ENCODE data around the gene COL4A6. TPM values are rescaled to one million over a fixed set of nuclear protein-coding genes. Genes with fewer than 3 reads are reported as not detected.
A peak's percentile ranks its signal among the peaks of the same experiment; 100 is the strongest.

COL4A6 gene
- total and polyA plus RNA-seq, 2 experiments from 2014 or later = 40.1 to 95.2 TPM

- TF ChIP-seq CTCF (IDR thresholded peaks at IDR 0.05; ENCODE audit: low read depth, low read length) = no peak
- Histone ChIP-seq H3K27ac (no peak overlapping the region), H3K4me3 (no peak overlapping the region), H3K36me3 (no peaks in the 10 kb centered on the region), H3K27me3 (no peaks in the 10 kb centered on the region), H3K4me1 (ENCODE audit: low read depth) (no peaks in the 10 kb centered on the region), H3K9me3 (ENCODE audit: low read depth) (no peaks in the 10 kb centered on the region)
- DNase-seq (ENCODE audit: low read depth in 1 of 2, low spot score in 1 of 2) = no peak
Measured at GRCh38 chrX:108134724-108135123, 303.5 kb downstream of the COL4A6 start.

GRCh38 chrX:108132876-108133275 lies 305.3 kb downstream of the COL4A6 start:
- H3K4me1 ChIP-seq (ENCODE audit: low read depth) = no peaks in the 10 kb centered on the region
- no peak for TF ChIP-seq CTCF (IDR thresholded peaks at IDR 0.05; ENCODE audit: low read depth, low read length)

GRCh38 chrX:108132034-108132433 lies 306.2 kb downstream of the COL4A6 start:
- Histone ChIP-seq H3K27ac (no peak overlapping the region), H3K4me1 (ENCODE audit: low read depth) (no peaks in the 10 kb centered on the region), H3K27me3 (no peaks in the 10 kb centered on the region), H3K4me3 (no peak overlapping the region), H3K9me3 (ENCODE audit: low read depth) (no peaks in the 10 kb centered on the region), H3K36me3 (no peaks in the 10 kb centered on the region)
- no peak for TF ChIP-seq CTCF (IDR thresholded peaks at IDR 0.05; ENCODE audit: low read depth, low read length)
- DNase-seq (ENCODE audit: low read depth in 1 of 2, low spot score in 1 of 2) = no peak

More at GRCh38 chrX:108132876-108133275, 305.3 kb downstream of the COL4A6 start:
- Histone ChIP-seq H3K9me3 (ENCODE audit: low read depth) (no peaks in the 10 kb centered on the region), H3K36me3 (no peaks in the 10 kb centered on the region), H3K27ac (no peak overlapping the region), H3K27me3 (no peaks in the 10 kb centered on the region), H3K4me3 (no peak overlapping the region)
- no peak for DNase-seq (ENCODE audit: low read depth in 1 of 2, low spot score in 1 of 2)

- no peaks in the 10 kb centered on the region for H3K9me3 ChIP-seq (ENCODE audit: low read depth)
- DNase-seq (ENCODE audit: low read depth in 1 of 2, low spot score in 1 of 2) = peak in 1 of 2 donors; percentile 47
- no peaks in the 10 kb centered on the region for H3K4me1 ChIP-seq (ENCODE audit: low read depth)
- no peaks in the 10 kb centered on the region for H3K27me3 ChIP-seq
- H3K27ac ChIP-seq = no peak overlapping the region
- no peak overlapping the region for H3K4me3 ChIP-seq
- no peak for TF ChIP-seq CTCF (IDR thresholded peaks at IDR 0.05; ENCODE audit: low read depth, low read length)
- no peaks in the 10 kb centered on the region for H3K36me3 ChIP-seq
Measured at GRCh38 chrX:108131471-108131870, 306.8 kb downstream of the COL4A6 start.

GRCh38 chrX:108130889-108131288 lies 307.3 kb downstream of the COL4A6 start:
- Histone ChIP-seq H3K27me3 (no peaks in the 10 kb centered on the region), H3K4me1 (ENCODE audit: low read depth) (no peaks in the 10 kb centered on the region), H3K27ac (no peak overlapping the region), H3K36me3 (no peaks in the 10 kb centered on the region), H3K9me3 (ENCODE audit: low read depth) (no peaks in the 10 kb centered on the region), H3K4me3 (no peak overlapping the region)
- no peak for DNase-seq (ENCODE audit: low read depth in 1 of 2, low spot score in 1 of 2)
- no peak for TF ChIP-seq CTCF (IDR thresholded peaks at IDR 0.05; ENCODE audit: low read depth, low read length)

GRCh38 chrX:108127152-108127551 lies 311.1 kb downstream of the COL4A6 start:
- Histone ChIP-seq H3K4me3 (no peak overlapping the region), H3K27ac (no peak overlapping the region), H3K27me3 (no peaks in the 10 kb centered on the region), H3K9me3 (ENCODE audit: low read depth) (no peaks in the 10 kb centered on the region), H3K4me1 (ENCODE audit: low read depth) (no peaks in the 10 kb centered on the region), H3K36me3 (no peaks in the 10 kb centered on the region)
- DNase-seq (ENCODE audit: low read depth in 1 of 2, low spot score in 1 of 2) = no peak
- no peak for TF ChIP-seq CTCF (IDR thresholded peaks at IDR 0.05; ENCODE audit: low read depth, low read length)
